Fibroblast of skin of back (primary cell): Measurements from ENCODE around the gene MCHR2.

Experiments
- DNase-seq: peaks from one replicate; pipeline ENCODE4 v3.0.0-alpha.2; 2013

MCHR2 gene

GRCh38 chr6:99905209-99906106 is 88.6 kb downstream of the MCHR2 start:
- peak; percentile 60 for DNase-seq

- DNase-seq: no peak
Observed at GRCh38 chr6:99901596-99902384, 92.2 kb downstream of the MCHR2 start.

- DNase-seq: no peak
Observed at GRCh38 chr6:99894815-99895214, 99.2 kb downstream of the MCHR2 start.

DNA sequence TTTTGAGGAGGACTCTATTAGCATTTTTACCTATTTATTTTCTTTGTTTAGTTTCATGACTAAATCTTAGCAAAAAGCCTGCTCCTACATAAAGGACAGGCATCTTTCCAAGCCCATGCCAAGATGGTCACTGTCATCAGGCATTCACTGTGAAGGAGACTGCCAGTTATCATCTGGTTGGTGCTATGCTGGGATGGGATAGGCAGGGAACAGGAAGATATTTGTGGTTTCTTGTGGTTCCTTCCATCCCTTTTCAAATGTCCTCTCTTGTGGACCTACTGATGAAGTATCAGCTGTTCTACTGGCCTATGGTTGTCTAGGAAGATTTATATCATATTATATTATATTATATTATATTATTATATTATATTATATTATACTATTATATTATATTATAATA is 107.0 kb downstream of the MCHR2 start:
- DNase-seq: no peak

DNA sequence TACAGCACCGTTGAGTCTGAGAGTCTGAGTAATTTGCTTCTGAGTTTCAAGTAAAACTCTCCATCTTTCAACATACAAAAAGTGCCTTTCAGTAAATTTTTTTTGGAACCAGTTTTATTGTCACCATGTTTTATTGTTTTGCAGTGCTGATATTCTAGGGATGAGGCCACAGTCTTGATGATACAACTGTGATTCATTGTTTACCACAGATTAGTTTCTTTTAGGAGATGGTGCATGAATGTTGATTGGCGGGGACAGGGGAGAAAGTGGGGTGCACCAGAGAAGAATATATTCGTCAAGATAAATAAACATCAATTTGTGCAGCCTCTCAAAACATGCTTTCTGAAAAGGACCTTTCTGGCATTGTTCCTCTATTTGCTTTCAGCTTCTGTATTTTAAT is 109.0 kb downstream of the MCHR2 start:
- DNase-seq: no peak

- DNase-seq: no peak
Observed at GRCh38 chr6:99882128-99882702, 111.8 kb downstream of the MCHR2 start.

GRCh38 chr6:99879431-99879830 is 114.6 kb downstream of the MCHR2 start:
- DNase-seq: no peak

- DNase-seq: no peak
Observed at GRCh38 chr6:99875068-99875467, 119.0 kb downstream of the MCHR2 start.

GRCh38 chr6:99873084-99873483 is 120.9 kb downstream of the MCHR2 start:
- no peak for DNase-seq

GRCh38 chr6:99871641-99872040 is 122.4 kb downstream of the MCHR2 start:
- peak; percentile 16 for DNase-seq
